SK-N-SH treated with all-trans-retinoic acid at 6 μM for 48 hours (cell line): ENCODE results near the gene TMEM132C.

ENCODE experiments used
- ATAC-seq: fragments of 200-7000 bp; cut with Tn5 transposase; 3 replicates; pipeline ENCODE4 v1.9.1; 2020; ENCODE audit warnings: mild to moderate bottlenecking, moderate library complexity
- ARNTL ChIP-seq: fragments of 450-650 bp; formaldehyde crosslinking; IDR thresholded peaks from 2 replicates; pipeline ENCODE4 v1.5.0; 2020; ENCODE audit warnings: low read depth, mild to moderate bottlenecking, moderate library complexity, borderline replicate concordance
- BACH2 ChIP-seq: fragments of 250-450 bp; sonication (Bioruptor Pico); IDR thresholded peaks from 2 replicates; pipeline ENCODE4 v1.9.0; 2021; ENCODE audit warnings: mild to moderate bottlenecking, borderline replicate concordance
- CREB5 ChIP-seq: fragments of 250-450 bp; sonication (Bioruptor Pico); IDR thresholded peaks from 2 replicates; pipeline ENCODE4 v1.5.1; 2020; ENCODE audit warnings: low read depth, mild to moderate bottlenecking, moderate library complexity
- CSDC2 ChIP-seq: fragments of 250-450 bp; sonication (Bioruptor Pico); IDR thresholded peaks from 2 replicates; pipeline ENCODE4 v1.5.0; 2020; ENCODE audit warnings: mild to moderate bottlenecking, moderate library complexity
- CSRNP3 ChIP-seq: fragments of 250-450 bp; sonication (Bioruptor Pico); IDR thresholded peaks from 2 replicates; pipeline ENCODE4 v1.5.1; 2021; ENCODE audit warnings: mild to moderate bottlenecking, moderate library complexity
- ESRRG ChIP-seq: fragments of 250-450 bp; sonication (Bioruptor Pico); IDR thresholded peaks from 2 replicates; pipeline ENCODE4 v1.6.1; 2021; ENCODE audit warnings: mild to moderate bottlenecking
- GLIS3 ChIP-seq: fragments of 250-450 bp; sonication (Bioruptor Pico); IDR thresholded peaks from 2 replicates; pipeline ENCODE4 v1.5.0; 2020; ENCODE audit warnings: mild to moderate bottlenecking, moderate library complexity
- ISL1 ChIP-seq: fragments of 250-450 bp; sonication (Bioruptor Pico); IDR thresholded peaks from 2 replicates; pipeline ENCODE4 v2.1.2; 2022; ENCODE audit warnings: mild to moderate bottlenecking, moderate library complexity
- OSR1 ChIP-seq: fragments of 250-450 bp; sonication (Bioruptor Pico); IDR thresholded peaks from 2 replicates; pipeline ENCODE4 v1.8.0; 2022; ENCODE audit warnings: moderate library complexity, mild to moderate bottlenecking, inconsistent platforms
- PATZ1 ChIP-seq: fragments of 250-450 bp; sonication (Bioruptor Pico); IDR thresholded peaks from 2 replicates; pipeline ENCODE4 v1.8.0; 2020; ENCODE audit warnings: mild to moderate bottlenecking, moderate library complexity, borderline replicate concordance
- PPARA ChIP-seq: fragments of 250-450 bp; sonication (Bioruptor Pico); IDR thresholded peaks from 2 replicates; pipeline ENCODE4 v1.5.0; 2020; ENCODE audit warnings: mild to moderate bottlenecking, borderline replicate concordance
- RARB ChIP-seq: fragments of 250-450 bp; sonication (Bioruptor Pico); IDR thresholded peaks from 2 replicates; pipeline ENCODE4 v1.8.0; 2021; ENCODE audit warnings: mild to moderate bottlenecking, moderate library complexity
- SNAI2 ChIP-seq: fragments of 250-450 bp; sonication (Bioruptor Pico); IDR thresholded peaks from 2 replicates; pipeline ENCODE4 v1.5.0; 2020; ENCODE audit warnings: mild to moderate bottlenecking, moderate library complexity
- TCF4 ChIP-seq: fragments of 250-450 bp; sonication (Bioruptor Pico); IDR thresholded peaks from 2 replicates; pipeline ENCODE4 v1.8.0; 2021; ENCODE audit warnings: mild to moderate bottlenecking, moderate library complexity, borderline replicate concordance
- TOX ChIP-seq: fragments of 250-450 bp; sonication (Bioruptor Pico); IDR thresholded peaks from 2 replicates; pipeline ENCODE4 v1.8.0; 2021; ENCODE audit warnings: mild to moderate bottlenecking, moderate library complexity, borderline replicate concordance
- ZC3H10 ChIP-seq: fragments of 250-450 bp; sonication (Bioruptor Pico); IDR thresholded peaks from 2 replicates; pipeline ENCODE4 v1.5.1; 2021; ENCODE audit warnings: mild to moderate bottlenecking, moderate library complexity
- ZFP3 ChIP-seq: fragments of 250-450 bp; sonication (Bioruptor Pico); IDR thresholded peaks from 2 replicates; pipeline ENCODE4 v1.5.0; 2020; ENCODE audit warnings: mild to moderate bottlenecking, moderate library complexity
- ZFP30 ChIP-seq: fragments of 450-650 bp; formaldehyde crosslinking; IDR thresholded peaks from 2 replicates; pipeline ENCODE4 v1.5.0; 2022; ENCODE audit warnings: mild to moderate bottlenecking, moderate library complexity
- ZNF565 ChIP-seq: fragments of 450-650 bp; formaldehyde crosslinking; conservative IDR thresholded peaks from 2 replicates; pipeline ENCODE4 v1.5.0; 2020; ENCODE audit warnings: low read depth, mild to moderate bottlenecking, moderate library complexity
- ZNF8 ChIP-seq: fragments of 450-650 bp; formaldehyde crosslinking; IDR thresholded peaks from 2 replicates; pipeline ENCODE4 v1.5.0; 2020; ENCODE audit warnings: mild to moderate bottlenecking, moderate library complexity
- TF ChIP-seq, protein P1 (sequence below): fragments of 250-450 bp; sonication (Bioruptor Pico); IDR thresholded peaks from 2 replicates; pipeline ENCODE4 v1.5.0; 2020; ENCODE audit warnings: mild to moderate bottlenecking, moderate library complexity
- TF ChIP-seq, protein P2 (sequence below): fragments of 250-450 bp; sonication (Bioruptor Pico); IDR thresholded peaks from 2 replicates; pipeline ENCODE4 v1.8.0; 2021; ENCODE audit warnings: low read depth, mild to moderate bottlenecking, moderate library complexity, borderline replicate concordance

The TMEM132C gene

DNA sequence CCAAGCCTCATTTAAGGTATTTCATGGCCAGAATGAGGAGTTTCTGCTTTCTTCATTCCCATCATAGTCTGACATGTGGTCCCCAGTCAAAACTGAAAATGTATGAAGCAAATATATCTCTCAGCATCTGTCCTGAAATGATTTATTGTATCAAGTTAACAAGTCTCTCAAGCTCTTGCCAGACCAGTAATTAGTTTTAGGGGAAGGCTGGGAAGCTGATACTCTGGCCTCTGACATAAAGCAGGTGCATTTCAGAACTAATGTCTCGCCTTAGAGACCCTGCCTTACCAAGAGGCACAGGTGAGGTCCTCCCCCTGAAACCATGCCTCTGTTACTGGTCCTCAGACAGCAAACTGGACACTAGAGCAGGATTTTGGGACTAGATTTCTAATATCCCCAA is 290.3 kb downstream of the TMEM132C start:
- ATAC-seq, result no peak
- TF ChIP-seq GLIS3 (no peak), SNAI2 (CRISPR knock-in tag) (no peak)

DNA sequence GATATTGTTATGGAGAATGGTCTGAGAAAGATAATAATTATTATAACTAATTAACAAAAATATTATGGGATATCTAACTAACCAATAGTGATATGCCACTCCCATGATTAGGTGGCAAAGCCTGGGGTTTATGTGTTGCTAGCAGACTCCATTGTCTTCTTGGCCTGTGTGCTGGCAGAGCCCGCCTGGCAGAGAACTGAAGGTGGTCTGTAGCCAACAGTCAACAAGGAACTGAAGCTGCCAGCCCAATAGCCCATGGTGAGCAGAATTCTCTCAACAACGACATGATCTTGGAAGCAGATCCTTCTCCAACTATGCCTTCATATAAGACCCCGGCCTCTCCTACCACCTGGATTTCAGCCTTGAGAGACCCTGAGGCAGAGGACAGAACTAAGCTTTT is 298.0 kb downstream of the TMEM132C start:
- TF ChIP-seq ARNTL (no peak), ZFP30 (CRISPR knock-in tag) (no peak), RARB (CRISPR knock-in tag) (no peak), TCF4 (CRISPR knock-in tag) (no peak), ZNF565 (CRISPR knock-in tag) (no peak), GLIS3 (no peak), CREB5 (CRISPR knock-in tag) (no peak), ZNF8 (no peak), BACH2 (CRISPR knock-in tag) (no peak), PPARA (CRISPR knock-in tag) (no peak), SNAI2 (CRISPR knock-in tag) (no peak), ISL1 (CRISPR knock-in tag) (no peak)
- TF ChIP-seq, protein P1, sequence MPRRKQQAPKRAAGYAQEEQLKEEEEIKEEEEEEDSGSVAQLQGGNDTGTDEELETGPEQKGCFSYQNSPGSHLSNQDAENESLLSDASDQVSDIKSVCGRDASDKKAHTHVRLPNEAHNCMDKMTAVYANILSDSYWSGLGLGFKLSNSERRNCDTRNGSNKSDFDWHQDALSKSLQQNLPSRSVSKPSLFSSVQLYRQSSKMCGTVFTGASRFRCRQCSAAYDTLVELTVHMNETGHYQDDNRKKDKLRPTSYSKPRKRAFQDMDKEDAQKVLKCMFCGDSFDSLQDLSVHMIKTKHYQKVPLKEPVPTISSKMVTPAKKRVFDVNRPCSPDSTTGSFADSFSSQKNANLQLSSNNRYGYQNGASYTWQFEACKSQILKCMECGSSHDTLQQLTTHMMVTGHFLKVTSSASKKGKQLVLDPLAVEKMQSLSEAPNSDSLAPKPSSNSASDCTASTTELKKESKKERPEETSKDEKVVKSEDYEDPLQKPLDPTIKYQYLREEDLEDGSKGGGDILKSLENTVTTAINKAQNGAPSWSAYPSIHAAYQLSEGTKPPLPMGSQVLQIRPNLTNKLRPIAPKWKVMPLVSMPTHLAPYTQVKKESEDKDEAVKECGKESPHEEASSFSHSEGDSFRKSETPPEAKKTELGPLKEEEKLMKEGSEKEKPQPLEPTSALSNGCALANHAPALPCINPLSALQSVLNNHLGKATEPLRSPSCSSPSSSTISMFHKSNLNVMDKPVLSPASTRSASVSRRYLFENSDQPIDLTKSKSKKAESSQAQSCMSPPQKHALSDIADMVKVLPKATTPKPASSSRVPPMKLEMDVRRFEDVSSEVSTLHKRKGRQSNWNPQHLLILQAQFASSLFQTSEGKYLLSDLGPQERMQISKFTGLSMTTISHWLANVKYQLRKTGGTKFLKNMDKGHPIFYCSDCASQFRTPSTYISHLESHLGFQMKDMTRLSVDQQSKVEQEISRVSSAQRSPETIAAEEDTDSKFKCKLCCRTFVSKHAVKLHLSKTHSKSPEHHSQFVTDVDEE (CRISPR knock-in tag), result no peak
- ATAC-seq, result no peak

- ATAC-seq, result no peak
- TF ChIP-seq PPARA (CRISPR knock-in tag) (no peak), SNAI2 (CRISPR knock-in tag) (no peak), ZC3H10 (no peak), TOX (no peak), PATZ1 (CRISPR knock-in tag) (no peak), ESRRG (CRISPR knock-in tag) (no peak), ISL1 (CRISPR knock-in tag) (no peak), GLIS3 (no peak), ZNF8 (no peak), ARNTL (no peak), OSR1 (CRISPR knock-in tag) (no peak), ZNF565 (CRISPR knock-in tag) (no peak), CSDC2 (CRISPR knock-in tag) (no peak), TCF4 (CRISPR knock-in tag) (no peak), ZFP3 (CRISPR knock-in tag) (no peak), BACH2 (CRISPR knock-in tag) (no peak), CSRNP3 (CRISPR knock-in tag) (no peak)
- TF ChIP-seq, protein P2, sequence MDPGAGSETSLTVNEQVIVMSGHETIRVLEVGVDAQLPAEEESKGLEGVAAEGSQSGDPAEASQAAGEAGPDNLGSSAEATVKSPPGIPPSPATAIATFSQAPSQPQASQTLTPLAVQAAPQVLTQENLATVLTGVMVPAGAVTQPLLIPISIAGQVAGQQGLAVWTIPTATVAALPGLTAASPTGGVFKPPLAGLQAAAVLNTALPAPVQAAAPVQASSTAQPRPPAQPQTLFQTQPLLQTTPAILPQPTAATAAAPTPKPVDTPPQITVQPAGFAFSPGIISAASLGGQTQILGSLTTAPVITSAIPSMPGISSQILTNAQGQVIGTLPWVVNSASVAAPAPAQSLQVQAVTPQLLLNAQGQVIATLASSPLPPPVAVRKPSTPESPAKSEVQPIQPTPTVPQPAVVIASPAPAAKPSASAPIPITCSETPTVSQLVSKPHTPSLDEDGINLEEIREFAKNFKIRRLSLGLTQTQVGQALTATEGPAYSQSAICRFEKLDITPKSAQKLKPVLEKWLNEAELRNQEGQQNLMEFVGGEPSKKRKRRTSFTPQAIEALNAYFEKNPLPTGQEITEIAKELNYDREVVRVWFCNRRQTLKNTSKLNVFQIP (CRISPR knock-in tag), result no peak
- TF ChIP-seq, protein P1 (CRISPR knock-in tag), result no peak
Measured at GRCh38 chr12:128567730-128568129, 300.8 kb downstream of the TMEM132C start.
